Measurements from ENCODE around the gene CCDC66.

DNA sequence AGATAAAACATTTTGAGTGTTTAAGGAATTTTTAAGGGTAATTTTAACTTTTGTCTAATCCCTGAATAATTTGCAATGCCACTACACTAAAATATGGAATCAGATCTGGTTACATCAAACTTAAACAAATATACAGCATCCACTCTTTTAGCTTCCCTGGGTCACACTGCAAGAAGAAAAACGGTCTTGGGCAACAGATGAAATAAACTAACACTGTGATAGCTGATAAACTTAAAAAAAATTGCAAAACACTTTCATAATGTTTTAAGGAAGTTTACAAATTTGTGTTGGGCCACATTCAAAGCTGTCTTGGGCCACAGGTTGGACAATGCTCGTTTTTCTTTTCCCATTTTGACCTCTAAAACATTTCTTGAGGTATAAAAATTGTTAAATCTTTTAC is 34.3 kb downstream of the CCDC66 start:
- no peak for TF ChIP-seq POLR2AphosphoS5 (IDR thresholded peaks at IDR 0.05; ENCODE audit: low read depth, low read length)
- no peak for TF ChIP-seq POLR2A (IDR thresholded peaks at IDR 0.05; ENCODE audit: low read depth, low read length)
